Osteocyte (in vitro differentiated cells): ENCODE data around the gene NR1D1. TPM values are rescaled to one million over a fixed set of nuclear protein-coding genes. Genes with fewer than 3 reads are reported as not detected.

ENCODE experiments used
- DNase-seq: peaks from one replicate; pipeline ENCODE4 v3.0.0; 2021; ENCODE audit warnings: mixed read lengths; ENCODE audit not compliant: unreplicated experiment; ENCODE audit errors: extremely low spot score
- H3K27ac Mint-ChIP-seq: one replicate; pipeline ENCODE4 v1.8.0; 2021; ENCODE audit warnings: mild to moderate bottlenecking, mixed read lengths; ENCODE audit not compliant: unreplicated experiment
- H3K27me3 Mint-ChIP-seq: one replicate; pipeline ENCODE4 v1.8.0; 2021; ENCODE audit warnings: mixed read lengths; ENCODE audit not compliant: unreplicated experiment
- H3K36me3 Mint-ChIP-seq: one replicate; pipeline ENCODE4 v1.8.0; 2021; ENCODE audit warnings: mixed read lengths; ENCODE audit not compliant: unreplicated experiment
- H3K4me1 Mint-ChIP-seq: one replicate; pipeline ENCODE4 v1.8.0; 2021; ENCODE audit warnings: mixed read lengths; ENCODE audit not compliant: unreplicated experiment
- H3K4me3 Mint-ChIP-seq: one replicate; pipeline ENCODE4 v1.8.0; 2021; ENCODE audit warnings: mild to moderate bottlenecking, moderate library complexity, mixed read lengths; ENCODE audit not compliant: unreplicated experiment
- H3K9me3 Mint-ChIP-seq: one replicate; pipeline ENCODE4 v1.8.0; 2021; ENCODE audit warnings: mixed read lengths; ENCODE audit not compliant: unreplicated experiment
- total RNA-seq: library from RNA; stranded (reverse); gene quantifications from 2 replicates; pipeline ENCODE4 v1.2.1, GENCODE V29; 2021
- TF ChIP-seq, protein P1 (sequence below): fragments of 200-600 bp; sonication (generic); IDR thresholded peaks from 2 replicates; pipeline ENCODE4 v1.5.0; 2021; ENCODE audit warnings: antibody characterized with exemption, mild to moderate bottlenecking, moderate library complexity

NR1D1 gene
- total RNA-seq, 1 donor from 2014 or later = 6.9 TPM

DNA sequence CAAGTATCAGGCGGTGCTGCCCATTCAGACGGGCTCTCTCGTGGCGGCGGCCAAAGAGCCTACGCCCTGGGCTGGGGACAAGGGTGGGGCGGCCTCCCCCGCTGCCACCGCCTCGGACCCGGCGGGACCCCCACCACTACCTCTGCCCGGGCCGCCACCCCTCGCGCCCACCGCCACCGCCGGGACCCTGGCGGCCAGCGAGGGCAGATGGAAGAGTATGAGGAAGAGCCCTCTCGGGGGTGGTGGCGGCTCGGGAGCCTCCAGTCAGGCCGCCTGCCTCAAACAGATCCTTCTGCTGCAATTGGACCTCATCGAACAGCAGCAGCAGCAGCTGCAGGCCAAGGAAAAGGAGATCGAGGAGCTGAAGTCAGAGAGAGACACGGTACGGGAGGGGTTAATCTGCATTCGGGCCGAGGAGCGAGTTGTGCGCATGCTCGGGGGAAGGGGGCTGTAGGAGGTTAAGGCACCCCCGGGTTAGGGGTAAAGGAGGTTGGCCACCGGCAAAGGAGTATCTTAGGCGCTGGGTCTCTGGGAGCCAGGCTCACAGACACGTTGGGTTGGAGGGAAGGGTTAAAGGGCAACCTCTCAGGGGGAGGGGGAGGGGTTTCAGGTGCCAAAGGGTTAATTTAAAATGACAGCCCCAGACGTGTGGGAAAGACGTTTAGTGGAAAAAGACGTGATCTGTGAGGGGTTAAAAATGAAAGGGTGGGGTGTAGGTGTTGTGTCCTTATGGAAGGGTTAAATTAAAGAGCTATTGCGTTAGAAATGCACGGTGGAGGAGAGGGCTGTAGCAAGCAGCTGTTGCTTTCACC is 22.8 kb upstream of the NR1D1 start:
- DNase-seq = peak; percentile 88
- H3K36me3 Mint-ChIP-seq = peaks cover 13% of the 10 kb centered on the region

DNA sequence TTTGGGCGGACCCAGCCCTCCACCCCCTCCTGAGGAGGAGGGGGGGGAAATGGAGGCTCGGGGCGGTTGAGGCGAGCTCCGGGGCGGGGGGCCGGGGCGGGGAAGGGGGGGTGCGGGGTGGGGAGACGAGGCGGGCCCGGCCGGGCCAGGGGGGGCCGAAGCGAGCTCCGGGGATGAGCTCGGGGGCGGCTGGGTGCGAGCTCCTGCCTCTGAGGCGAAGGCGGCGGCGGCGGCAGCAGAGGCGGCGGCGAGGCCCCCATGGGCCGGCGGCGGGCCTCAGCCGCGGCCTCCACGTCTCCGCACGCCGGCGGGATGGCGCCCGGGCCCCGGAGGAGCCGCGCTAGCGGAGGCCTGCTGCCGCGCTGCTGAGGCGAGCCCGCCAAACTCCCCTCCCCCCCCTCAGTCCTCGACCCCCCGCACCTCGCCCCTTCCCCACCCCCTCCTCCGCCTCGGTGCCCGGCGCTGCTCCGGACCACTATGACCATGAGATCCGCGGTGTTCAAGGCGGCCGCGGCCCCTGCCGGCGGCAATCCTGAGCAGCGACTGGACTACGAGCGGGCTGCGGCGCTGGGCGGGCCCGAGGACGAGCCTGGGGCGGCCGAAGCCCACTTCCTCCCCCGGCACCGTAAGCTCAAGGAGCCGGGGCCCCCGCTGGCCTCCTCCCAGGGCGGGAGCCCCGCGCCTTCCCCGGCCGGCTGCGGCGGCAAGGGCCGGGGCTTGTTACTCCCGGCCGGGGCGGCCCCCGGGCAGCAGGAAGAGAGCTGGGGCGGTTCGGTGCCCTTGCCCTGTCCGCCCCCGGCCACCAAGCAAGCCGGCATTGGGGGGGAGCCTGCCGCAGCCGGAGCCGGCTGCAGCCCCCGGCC is 22.0 kb upstream of the NR1D1 start:
- TF ChIP-seq, protein P1, sequence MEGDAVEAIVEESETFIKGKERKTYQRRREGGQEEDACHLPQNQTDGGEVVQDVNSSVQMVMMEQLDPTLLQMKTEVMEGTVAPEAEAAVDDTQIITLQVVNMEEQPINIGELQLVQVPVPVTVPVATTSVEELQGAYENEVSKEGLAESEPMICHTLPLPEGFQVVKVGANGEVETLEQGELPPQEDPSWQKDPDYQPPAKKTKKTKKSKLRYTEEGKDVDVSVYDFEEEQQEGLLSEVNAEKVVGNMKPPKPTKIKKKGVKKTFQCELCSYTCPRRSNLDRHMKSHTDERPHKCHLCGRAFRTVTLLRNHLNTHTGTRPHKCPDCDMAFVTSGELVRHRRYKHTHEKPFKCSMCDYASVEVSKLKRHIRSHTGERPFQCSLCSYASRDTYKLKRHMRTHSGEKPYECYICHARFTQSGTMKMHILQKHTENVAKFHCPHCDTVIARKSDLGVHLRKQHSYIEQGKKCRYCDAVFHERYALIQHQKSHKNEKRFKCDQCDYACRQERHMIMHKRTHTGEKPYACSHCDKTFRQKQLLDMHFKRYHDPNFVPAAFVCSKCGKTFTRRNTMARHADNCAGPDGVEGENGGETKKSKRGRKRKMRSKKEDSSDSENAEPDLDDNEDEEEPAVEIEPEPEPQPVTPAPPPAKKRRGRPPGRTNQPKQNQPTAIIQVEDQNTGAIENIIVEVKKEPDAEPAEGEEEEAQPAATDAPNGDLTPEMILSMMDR = peak; percentile 32
- Mint-ChIP-seq H3K27ac (no peak overlapping the region), H3K36me3 (peaks cover 9% of the 10 kb centered on the region), H3K4me3 (peak overlapping the region; percentile 99), H3K4me1 (peaks cover 32% of the 10 kb centered on the region), H3K27me3 (no peaks in the 10 kb centered on the region), H3K9me3 (no peaks in the 10 kb centered on the region)
- DNase-seq = peak; percentile 87

More for the DNA sequence above, 22.8 kb upstream of the NR1D1 start:
- Mint-ChIP-seq H3K27ac (peak overlapping the region; percentile 93), H3K4me1 (peaks cover 32% of the 10 kb centered on the region), H3K9me3 (no peaks in the 10 kb centered on the region), H3K27me3 (no peaks in the 10 kb centered on the region), H3K4me3 (peak overlapping the region; percentile 99)
- TF ChIP-seq, protein P1 = peak; percentile 3

DNA sequence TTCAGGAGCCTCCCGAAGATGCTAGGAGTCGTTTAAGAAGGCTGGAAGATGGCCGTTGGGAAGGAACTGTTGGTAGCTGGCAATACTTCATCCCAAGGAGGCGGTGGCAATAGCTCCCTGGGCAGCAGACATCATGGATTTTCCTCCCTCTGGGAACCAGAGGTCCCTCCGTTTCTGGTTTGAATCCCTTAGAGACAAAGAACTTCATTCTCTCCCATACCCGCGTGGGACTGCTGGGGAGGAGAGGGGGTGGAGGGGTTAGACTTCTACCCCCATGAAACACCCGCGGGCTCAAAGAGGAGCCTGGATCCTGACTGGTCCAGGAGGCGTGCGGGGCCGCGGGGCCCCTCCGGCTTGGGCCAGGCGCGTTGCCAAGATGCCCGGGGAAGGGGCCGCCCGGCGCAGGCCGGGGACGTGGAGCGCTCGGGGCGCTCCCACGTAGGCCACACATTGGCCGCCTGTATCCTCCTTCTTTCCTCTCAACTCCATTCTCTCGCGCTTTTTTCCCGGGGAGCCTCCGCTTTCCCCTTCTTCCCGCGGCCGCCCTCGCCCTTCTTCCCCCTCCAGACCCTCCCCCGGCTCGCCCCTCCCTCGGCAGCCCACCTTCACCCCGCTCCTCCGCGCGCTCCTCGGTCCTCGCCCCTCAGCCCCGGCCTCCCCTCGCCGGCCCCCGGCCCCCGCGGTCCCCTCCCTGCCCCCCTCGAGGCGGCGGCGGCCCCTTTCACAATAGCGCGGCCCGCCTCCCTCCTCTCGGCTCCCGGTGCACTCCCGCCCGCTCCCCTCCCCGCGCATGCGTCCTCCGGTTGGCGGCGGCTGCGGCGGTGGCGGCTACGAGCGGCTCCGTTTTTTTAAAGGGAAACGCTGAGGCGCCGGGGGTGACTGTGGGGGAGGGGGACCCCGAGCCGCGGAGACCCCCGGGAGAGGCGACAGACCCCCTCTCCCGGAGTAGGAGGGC is 21.1 kb upstream of the NR1D1 start, which contains the start of gene MSL1:
MSL1 (plus strand) TSS at position 791 of the 955 bp plus-strand sequence. CDS start 642 bp downstream, outside the sequence.
- peaks cover 32% of the 10 kb centered on the region for H3K4me1 Mint-ChIP-seq
- H3K4me3 Mint-ChIP-seq = peak within 1 kb of the TSS; percentile 99
- H3K27me3 Mint-ChIP-seq = no peaks in the 10 kb centered on the region
- peaks cover 6% of the 10 kb centered on the region for H3K36me3 Mint-ChIP-seq
- peak; percentile 97 for DNase-seq
- peak within 1 kb of the TSS; percentile 87 for H3K27ac Mint-ChIP-seq
- TF ChIP-seq, protein P1 = no peak
- no peaks in the 10 kb centered on the region for H3K9me3 Mint-ChIP-seq

DNA sequence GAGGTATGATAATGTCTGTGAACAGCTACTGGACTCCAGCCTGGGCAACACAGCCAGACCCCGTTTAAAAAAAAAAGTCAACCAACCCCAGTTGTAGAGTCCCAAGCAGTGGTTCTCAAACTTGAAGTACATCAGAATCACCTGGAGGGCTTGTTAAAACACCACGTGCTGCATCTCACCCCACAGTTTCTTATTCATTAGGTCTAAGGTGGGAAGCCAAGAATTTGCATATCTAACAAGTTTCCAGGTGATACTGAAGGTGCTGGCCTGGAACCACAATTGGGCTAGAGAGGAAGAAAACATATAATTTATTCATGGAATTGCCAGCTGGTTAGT is 14.7 kb upstream of the NR1D1 start:
- Mint-ChIP-seq H3K27ac (peak overlapping the region; percentile 89), H3K4me3 (no peak overlapping the region), H3K9me3 (no peaks in the 10 kb centered on the region), H3K4me1 (peaks cover 59% of the 10 kb centered on the region), H3K36me3 (no peaks in the 10 kb centered on the region), H3K27me3 (no peaks in the 10 kb centered on the region)
- DNase-seq = no peak
- TF ChIP-seq, protein P1 = no peak
